Testis (tissue), 2 donors: Measurements from ENCODE around the gene SHROOM2.

Experiments
- POLR2A ChIP-seq: fragments of 450-650 bp; IDR thresholded peaks from one replicate; pipeline ENCODE4 v1.6.1; 2017; ENCODE audit warnings: antibody characterized with exemption, mild to moderate bottlenecking, moderate library complexity
- TF ChIP-seq, protein P1 (sequence below), 3 experiments: fragments of 450-650 bp in 2 of 3; fragments of 200-600 bp in 1 of 3; sonication (generic) in 1 of 3; IDR thresholded peaks; one replicate each; pipeline ENCODE4 v1.5.1; 2016 to 2019; ENCODE audit warnings: antibody characterized with exemption in 3 of 3, mild to moderate bottlenecking in 2 of 3, moderate library complexity in 1 of 3

DNA sequence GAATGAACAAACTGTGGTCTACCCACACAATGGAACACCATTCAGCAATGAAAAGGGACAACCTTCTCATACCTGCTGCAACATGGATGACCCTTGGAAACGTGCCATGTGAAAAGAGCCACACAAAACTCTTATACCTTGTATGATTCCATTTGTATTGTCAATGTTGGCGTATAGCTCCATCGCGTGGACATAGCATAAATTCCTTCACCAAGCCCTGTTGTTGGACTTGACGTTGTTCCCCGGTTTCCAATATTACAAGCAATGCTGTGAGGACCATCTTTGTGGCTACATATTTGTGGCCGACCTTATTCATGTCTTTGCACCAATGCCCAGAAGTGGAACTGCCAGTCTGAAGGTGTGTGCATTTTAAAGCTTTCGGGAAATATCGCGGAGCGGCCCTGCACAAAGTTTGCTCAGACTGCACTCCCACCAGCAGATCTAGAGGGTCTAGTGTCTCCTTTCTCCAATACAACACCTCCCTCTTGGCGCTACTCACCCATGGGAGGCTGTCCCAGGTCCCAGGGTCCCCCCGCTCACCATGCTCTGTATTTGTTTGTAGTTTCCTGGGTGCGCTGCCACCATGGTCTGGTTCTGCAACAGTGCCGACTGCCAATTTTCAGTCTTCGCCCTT, 180.7 kb downstream of the SHROOM2 start, which contains the start of gene CLDN34:
- TF ChIP-seq POLR2A, result no peak
- TF ChIP-seq, protein P1, sequence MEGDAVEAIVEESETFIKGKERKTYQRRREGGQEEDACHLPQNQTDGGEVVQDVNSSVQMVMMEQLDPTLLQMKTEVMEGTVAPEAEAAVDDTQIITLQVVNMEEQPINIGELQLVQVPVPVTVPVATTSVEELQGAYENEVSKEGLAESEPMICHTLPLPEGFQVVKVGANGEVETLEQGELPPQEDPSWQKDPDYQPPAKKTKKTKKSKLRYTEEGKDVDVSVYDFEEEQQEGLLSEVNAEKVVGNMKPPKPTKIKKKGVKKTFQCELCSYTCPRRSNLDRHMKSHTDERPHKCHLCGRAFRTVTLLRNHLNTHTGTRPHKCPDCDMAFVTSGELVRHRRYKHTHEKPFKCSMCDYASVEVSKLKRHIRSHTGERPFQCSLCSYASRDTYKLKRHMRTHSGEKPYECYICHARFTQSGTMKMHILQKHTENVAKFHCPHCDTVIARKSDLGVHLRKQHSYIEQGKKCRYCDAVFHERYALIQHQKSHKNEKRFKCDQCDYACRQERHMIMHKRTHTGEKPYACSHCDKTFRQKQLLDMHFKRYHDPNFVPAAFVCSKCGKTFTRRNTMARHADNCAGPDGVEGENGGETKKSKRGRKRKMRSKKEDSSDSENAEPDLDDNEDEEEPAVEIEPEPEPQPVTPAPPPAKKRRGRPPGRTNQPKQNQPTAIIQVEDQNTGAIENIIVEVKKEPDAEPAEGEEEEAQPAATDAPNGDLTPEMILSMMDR (IDR thresholded peaks at IDR 0.05), result no peak
